ENCODE results near the gene NUDT5.

DNA sequence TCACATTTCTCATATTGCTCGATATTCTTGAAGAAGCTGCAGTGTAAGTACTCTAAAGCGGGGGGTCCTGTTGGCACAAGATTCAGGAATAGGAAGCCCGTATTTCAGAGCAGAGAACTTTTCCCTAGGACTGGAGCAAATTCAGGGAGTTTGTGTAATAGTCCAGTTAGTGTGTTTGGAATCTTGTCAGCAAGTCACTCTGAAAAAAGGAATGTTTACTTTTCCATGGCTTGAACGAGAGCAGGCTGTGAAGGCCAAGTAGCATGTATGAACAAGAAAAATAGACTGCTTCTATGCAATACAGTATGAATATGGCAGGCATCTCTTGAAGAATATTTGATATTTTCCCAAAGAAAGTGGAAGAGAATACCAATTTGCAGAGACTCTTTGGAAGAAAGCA is 40.1 kb upstream of the NUDT5 start:
- TF ChIP-seq, protein P1, sequence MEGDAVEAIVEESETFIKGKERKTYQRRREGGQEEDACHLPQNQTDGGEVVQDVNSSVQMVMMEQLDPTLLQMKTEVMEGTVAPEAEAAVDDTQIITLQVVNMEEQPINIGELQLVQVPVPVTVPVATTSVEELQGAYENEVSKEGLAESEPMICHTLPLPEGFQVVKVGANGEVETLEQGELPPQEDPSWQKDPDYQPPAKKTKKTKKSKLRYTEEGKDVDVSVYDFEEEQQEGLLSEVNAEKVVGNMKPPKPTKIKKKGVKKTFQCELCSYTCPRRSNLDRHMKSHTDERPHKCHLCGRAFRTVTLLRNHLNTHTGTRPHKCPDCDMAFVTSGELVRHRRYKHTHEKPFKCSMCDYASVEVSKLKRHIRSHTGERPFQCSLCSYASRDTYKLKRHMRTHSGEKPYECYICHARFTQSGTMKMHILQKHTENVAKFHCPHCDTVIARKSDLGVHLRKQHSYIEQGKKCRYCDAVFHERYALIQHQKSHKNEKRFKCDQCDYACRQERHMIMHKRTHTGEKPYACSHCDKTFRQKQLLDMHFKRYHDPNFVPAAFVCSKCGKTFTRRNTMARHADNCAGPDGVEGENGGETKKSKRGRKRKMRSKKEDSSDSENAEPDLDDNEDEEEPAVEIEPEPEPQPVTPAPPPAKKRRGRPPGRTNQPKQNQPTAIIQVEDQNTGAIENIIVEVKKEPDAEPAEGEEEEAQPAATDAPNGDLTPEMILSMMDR (IDR thresholded peaks at IDR 0.05; ENCODE audit: insufficient read depth, low read length, poor library complexity, severe bottlenecking) = no peak
- no peak for TF ChIP-seq EZH2phosphoT487 (conservative IDR thresholded peaks at IDR 0.05; ENCODE audit: low read length)
